Measurements from ENCODE around the gene CEP350.

The CEP350 gene

GRCh38 chr1:180071759-180072158 is 117.1 kb downstream of the CEP350 start:
- Histone ChIP-seq H3K9me3 (ENCODE audit: control insufficient read depth in 1 of 2, low read length in 2 of 2) (no peaks in the 10 kb centered on the region), H3K4me3 (ENCODE audit: low read depth in 1 of 2, low read length in 2 of 2) (no peak overlapping the region), H3K4me1 (ENCODE audit: control insufficient read depth in 1 of 2, insufficient read depth in 2 of 2, low read length in 2 of 2) (no peaks in the 10 kb centered on the region), H3K36me3 (ENCODE audit: control insufficient read depth in 1 of 2, insufficient read depth in 2 of 2, low read length in 2 of 2) (peaks cover 29 to 41% of the 10 kb centered on the region in 2 donors), H3K27me3 (ENCODE audit: low read depth, low read length) (no peaks in the 10 kb centered on the region), H3K27ac (ENCODE audit: low read length) (no peak overlapping the region)

GRCh38 chr1:180080439-180080838 is 125.8 kb downstream of the CEP350 start:
- no peaks in the 10 kb centered on the region for H3K27me3 ChIP-seq (ENCODE audit: low read depth, low read length)
- H3K9me3 ChIP-seq (ENCODE audit: control insufficient read depth in 1 of 2, low read length in 2 of 2), result no peaks in the 10 kb centered on the region
- no peak overlapping the region for H3K4me3 ChIP-seq (ENCODE audit: low read depth in 1 of 2, low read length in 2 of 2)
- H3K27ac ChIP-seq (ENCODE audit: low read length), result no peak overlapping the region
- no peaks in the 10 kb centered on the region for H3K4me1 ChIP-seq (ENCODE audit: control insufficient read depth in 1 of 2, insufficient read depth in 2 of 2, low read length in 2 of 2)
- H3K36me3 ChIP-seq (ENCODE audit: control insufficient read depth in 1 of 2, insufficient read depth in 2 of 2, low read length in 2 of 2), result peaks cover 42 to 52% of the 10 kb centered on the region in 2 donors

- peaks cover 35 to 49% of the 10 kb centered on the region in 2 donors for H3K36me3 ChIP-seq (ENCODE audit: control insufficient read depth in 1 of 2, insufficient read depth in 2 of 2, low read length in 2 of 2)
Observed at GRCh38 chr1:180081474-180081873, 126.9 kb downstream of the CEP350 start.

GRCh38 chr1:180083164-180083563 is 128.6 kb downstream of the CEP350 start:
- Histone ChIP-seq H3K9me3 (ENCODE audit: control insufficient read depth in 1 of 2, low read length in 2 of 2) (no peaks in the 10 kb centered on the region), H3K4me3 (ENCODE audit: low read depth in 1 of 2, low read length in 2 of 2) (no peak overlapping the region), H3K36me3 (ENCODE audit: control insufficient read depth in 1 of 2, insufficient read depth in 2 of 2, low read length in 2 of 2) (peaks cover 27 to 39% of the 10 kb centered on the region in 2 donors), H3K27me3 (ENCODE audit: low read depth, low read length) (no peaks in the 10 kb centered on the region), H3K4me1 (ENCODE audit: control insufficient read depth in 1 of 2, insufficient read depth in 2 of 2, low read length in 2 of 2) (no peaks in the 10 kb centered on the region), H3K27ac (ENCODE audit: low read length) (no peak overlapping the region)

More at GRCh38 chr1:180081474-180081873, 126.9 kb downstream of the CEP350 start:
- no peaks in the 10 kb centered on the region for H3K9me3 ChIP-seq (ENCODE audit: control insufficient read depth in 1 of 2, low read length in 2 of 2)
- no peak overlapping the region for H3K27ac ChIP-seq (ENCODE audit: low read length)
- H3K27me3 ChIP-seq (ENCODE audit: low read depth, low read length), result no peaks in the 10 kb centered on the region
- H3K4me3 ChIP-seq (ENCODE audit: low read depth in 1 of 2, low read length in 2 of 2), result no peak overlapping the region
- no peaks in the 10 kb centered on the region for H3K4me1 ChIP-seq (ENCODE audit: control insufficient read depth in 1 of 2, insufficient read depth in 2 of 2, low read length in 2 of 2)

- no peaks in the 10 kb centered on the region for H3K9me3 ChIP-seq (ENCODE audit: control insufficient read depth in 1 of 2, low read length in 2 of 2)
- peaks cover 23 to 27% of the 10 kb centered on the region in 2 donors for H3K36me3 ChIP-seq (ENCODE audit: control insufficient read depth in 1 of 2, insufficient read depth in 2 of 2, low read length in 2 of 2)
- no peaks in the 10 kb centered on the region for H3K4me1 ChIP-seq (ENCODE audit: control insufficient read depth in 1 of 2, insufficient read depth in 2 of 2, low read length in 2 of 2)
- no peak overlapping the region for H3K27ac ChIP-seq (ENCODE audit: low read length)
- no peaks in the 10 kb centered on the region for H3K27me3 ChIP-seq (ENCODE audit: low read depth, low read length)
- no peak overlapping the region for H3K4me3 ChIP-seq (ENCODE audit: low read depth in 1 of 2, low read length in 2 of 2)
Observed at GRCh38 chr1:180084867-180085266, 130.3 kb downstream of the CEP350 start.

GRCh38 chr1:180085331-180085730 is 130.7 kb downstream of the CEP350 start:
- Histone ChIP-seq H3K36me3 (ENCODE audit: control insufficient read depth in 1 of 2, insufficient read depth in 2 of 2, low read length in 2 of 2) (peaks cover 22 to 25% of the 10 kb centered on the region in 2 donors), H3K9me3 (ENCODE audit: control insufficient read depth in 1 of 2, low read length in 2 of 2) (no peaks in the 10 kb centered on the region), H3K27ac (ENCODE audit: low read length) (no peak overlapping the region)

GRCh38 chr1:180092931-180093650 is 138.5 kb downstream of the CEP350 start:
- no peak overlapping the region for H3K27ac ChIP-seq (ENCODE audit: low read length)
- H3K36me3 ChIP-seq (ENCODE audit: control insufficient read depth in 1 of 2, insufficient read depth in 2 of 2, low read length in 2 of 2), result peaks cover 36 to 37% of the 10 kb centered on the region in 2 donors
- H3K4me3 ChIP-seq (ENCODE audit: low read depth in 1 of 2, low read length in 2 of 2), result no peak overlapping the region
- no peaks in the 10 kb centered on the region for H3K4me1 ChIP-seq (ENCODE audit: control insufficient read depth in 1 of 2, insufficient read depth in 2 of 2, low read length in 2 of 2)
- H3K27me3 ChIP-seq (ENCODE audit: low read depth, low read length), result no peaks in the 10 kb centered on the region
- H3K9me3 ChIP-seq (ENCODE audit: control insufficient read depth in 1 of 2, low read length in 2 of 2), result no peaks in the 10 kb centered on the region

More at GRCh38 chr1:180085331-180085730, 130.7 kb downstream of the CEP350 start:
- Histone ChIP-seq H3K27me3 (ENCODE audit: low read depth, low read length) (no peaks in the 10 kb centered on the region), H3K4me1 (ENCODE audit: control insufficient read depth in 1 of 2, insufficient read depth in 2 of 2, low read length in 2 of 2) (no peaks in the 10 kb centered on the region), H3K4me3 (ENCODE audit: low read depth in 1 of 2, low read length in 2 of 2) (no peak overlapping the region)

GRCh38 chr1:180094705-180095295 is 140.2 kb downstream of the CEP350 start:
- no peaks in the 10 kb centered on the region for H3K4me1 ChIP-seq (ENCODE audit: control insufficient read depth in 1 of 2, insufficient read depth in 2 of 2, low read length in 2 of 2)
- H3K9me3 ChIP-seq (ENCODE audit: control insufficient read depth in 1 of 2, low read length in 2 of 2), result no peaks in the 10 kb centered on the region
- H3K4me3 ChIP-seq (ENCODE audit: low read depth in 1 of 2, low read length in 2 of 2), result no peak overlapping the region
- no peak overlapping the region for H3K27ac ChIP-seq (ENCODE audit: low read length)
- no peaks in the 10 kb centered on the region for H3K27me3 ChIP-seq (ENCODE audit: low read depth, low read length)
- H3K36me3 ChIP-seq (ENCODE audit: control insufficient read depth in 1 of 2, insufficient read depth in 2 of 2, low read length in 2 of 2), result peaks cover 31 to 43% of the 10 kb centered on the region in 2 donors

GRCh38 chr1:180096584-180097325 is 142.1 kb downstream of the CEP350 start:
- Histone ChIP-seq H3K4me1 (ENCODE audit: control insufficient read depth in 1 of 2, insufficient read depth in 2 of 2, low read length in 2 of 2) (no peaks in the 10 kb centered on the region), H3K27me3 (ENCODE audit: low read depth, low read length) (no peaks in the 10 kb centered on the region), H3K4me3 (ENCODE audit: low read depth in 1 of 2, low read length in 2 of 2) (no peak overlapping the region), H3K36me3 (ENCODE audit: control insufficient read depth in 1 of 2, insufficient read depth in 2 of 2, low read length in 2 of 2) (peaks cover 31 to 47% of the 10 kb centered on the region in 2 donors), H3K9me3 (ENCODE audit: control insufficient read depth in 1 of 2, low read length in 2 of 2) (no peaks in the 10 kb centered on the region), H3K27ac (ENCODE audit: low read length) (no peak overlapping the region)

GRCh38 chr1:180097326-180097605 is 142.7 kb downstream of the CEP350 start:
- peaks cover 31 to 48% of the 10 kb centered on the region in 2 donors for H3K36me3 ChIP-seq (ENCODE audit: control insufficient read depth in 1 of 2, insufficient read depth in 2 of 2, low read length in 2 of 2)
- no peaks in the 10 kb centered on the region for H3K9me3 ChIP-seq (ENCODE audit: control insufficient read depth in 1 of 2, low read length in 2 of 2)
- no peaks in the 10 kb centered on the region for H3K4me1 ChIP-seq (ENCODE audit: control insufficient read depth in 1 of 2, insufficient read depth in 2 of 2, low read length in 2 of 2)
- H3K27me3 ChIP-seq (ENCODE audit: low read depth, low read length), result no peaks in the 10 kb centered on the region
- H3K4me3 ChIP-seq (ENCODE audit: low read depth in 1 of 2, low read length in 2 of 2), result no peak overlapping the region
- no peak overlapping the region for H3K27ac ChIP-seq (ENCODE audit: low read length)

- no peaks in the 10 kb centered on the region for H3K9me3 ChIP-seq (ENCODE audit: control insufficient read depth in 1 of 2, low read length in 2 of 2)
- no peak overlapping the region for H3K27ac ChIP-seq (ENCODE audit: low read length)
- H3K36me3 ChIP-seq (ENCODE audit: control insufficient read depth in 1 of 2, insufficient read depth in 2 of 2, low read length in 2 of 2), result peaks cover 11 to 30% of the 10 kb centered on the region in 2 donors
- no peaks in the 10 kb centered on the region for H3K27me3 ChIP-seq (ENCODE audit: low read depth, low read length)
- no peaks in the 10 kb centered on the region for H3K4me1 ChIP-seq (ENCODE audit: control insufficient read depth in 1 of 2, insufficient read depth in 2 of 2, low read length in 2 of 2)
- no peak overlapping the region for H3K4me3 ChIP-seq (ENCODE audit: low read depth in 1 of 2, low read length in 2 of 2)
Observed at GRCh38 chr1:180101411-180101810, 146.8 kb downstream of the CEP350 start.
